ENCODE results near the gene DNAH11. TPM values are rescaled to one million over a fixed set of nuclear protein-coding genes. Genes with fewer than 3 reads are reported as not detected.
"Not testable (repeated sequence)": the region's sequence is repeated elsewhere in the genome, so short reads cannot be mapped to it uniquely, and the experiment has no call there.

Gene DNAH11
- total and polyA plus RNA-seq, 4 donors: 0.05 to 0.50 (median 0.11) TPM

GRCh38 chr7:21926448-21926847 is 383.6 kb downstream of the DNAH11 start:
- Histone ChIP-seq H3K9ac (ENCODE audit: low read depth in 1 of 2, low read length in 2 of 2) (no peak overlapping the region), H3K9me3 (ENCODE audit: control insufficient read depth in 4 of 4, low read length in 3 of 4) (no peaks in the 10 kb centered on the region), H3K36me3 (ENCODE audit: control insufficient read depth in 4 of 4, insufficient read depth in 3 of 4, low read depth in 1 of 4, low read length in 3 of 4) (no peaks in the 10 kb centered on the region), H3K4me1 (ENCODE audit: control insufficient read depth in 4 of 4, insufficient read depth in 4 of 4, low read length in 3 of 4) (no peaks in the 10 kb centered on the region), H3K27ac (ENCODE audit: low read depth in 1 of 2, low read length in 2 of 2) (no peak overlapping the region), H3K27me3 (ENCODE audit: control insufficient read depth in 4 of 4, insufficient read depth in 4 of 4, low read length in 3 of 4) (no peaks in the 10 kb centered on the region), H3K4me3 (ENCODE audit: low read depth in 1 of 3, low read length in 3 of 3) (no peak overlapping the region)
- DNase-seq (ENCODE audit: low spot score): no peak
- 76% methylated on average over 1 of the region's 1 CpG for WGBS
- TF ChIP-seq HNF4G (IDR thresholded peaks at IDR 0.05): no peak
- no peak for TF ChIP-seq FOXA1 (IDR thresholded peaks at IDR 0.05)
- TF ChIP-seq NR2F2 (IDR thresholded peaks at IDR 0.05): no peak
- no peak for TF ChIP-seq EGR1 (IDR thresholded peaks at IDR 0.05; ENCODE audit: low read depth in 2 of 2)
- TF ChIP-seq MAX (IDR thresholded peaks at IDR 0.05): no peak
- no peak for TF ChIP-seq HNF4A (conservative IDR thresholded peaks at IDR 0.05)
- TF ChIP-seq JUND (IDR thresholded peaks at IDR 0.05): no peak
- TF ChIP-seq TAF1 (conservative IDR thresholded peaks at IDR 0.05): no peak
- no peak for TF ChIP-seq ZBTB33 (IDR thresholded peaks at IDR 0.05)
- TF ChIP-seq RAD21 (IDR thresholded peaks at IDR 0.05): no peak
- TF ChIP-seq GABPA (IDR thresholded peaks at IDR 0.05 in 1 of 2, conservative IDR thresholded peaks at IDR 0.05 in 1 of 2): no peak
- no peak for TF ChIP-seq FOXA2 (IDR thresholded peaks at IDR 0.05)
- no peak for TF ChIP-seq RXRA (IDR thresholded peaks at IDR 0.05)
- no peak for TF ChIP-seq YY1 (IDR thresholded peaks at IDR 0.05)

GRCh38 chr7:21927693-21928092 is 384.9 kb downstream of the DNAH11 start:
- no peaks in the 10 kb centered on the region for H3K36me3 ChIP-seq (ENCODE audit: control insufficient read depth in 4 of 4, insufficient read depth in 3 of 4, low read depth in 1 of 4, low read length in 3 of 4)
- no peaks in the 10 kb centered on the region for H3K27me3 ChIP-seq (ENCODE audit: control insufficient read depth in 4 of 4, insufficient read depth in 4 of 4, low read length in 3 of 4)
- H3K4me3 ChIP-seq (ENCODE audit: low read depth in 1 of 3, low read length in 3 of 3): no peak overlapping the region
- TF ChIP-seq FOXA1 (IDR thresholded peaks at IDR 0.05) (no peak), HNF4G (IDR thresholded peaks at IDR 0.05) (no peak)
- WGBS: 90% methylated on average over 6 of the region's 6 CpGs
- no peaks in the 10 kb centered on the region for H3K4me1 ChIP-seq (ENCODE audit: control insufficient read depth in 4 of 4, insufficient read depth in 4 of 4, low read length in 3 of 4)
- H3K9me3 ChIP-seq (ENCODE audit: control insufficient read depth in 4 of 4, low read length in 3 of 4): no peaks in the 10 kb centered on the region
- no peak overlapping the region for H3K27ac ChIP-seq (ENCODE audit: low read depth in 1 of 2, low read length in 2 of 2)
- no peak overlapping the region for H3K9ac ChIP-seq (ENCODE audit: low read depth in 1 of 2, low read length in 2 of 2)
- no peak for DNase-seq (ENCODE audit: low spot score)

GRCh38 chr7:21933293-21933692 is 390.5 kb downstream of the DNAH11 start:
- DNase-seq (ENCODE audit: low spot score); H3K4me1 ChIP-seq (ENCODE audit: control insufficient read depth in 4 of 4, insufficient read depth in 4 of 4, low read length in 3 of 4); H3K27me3 ChIP-seq (ENCODE audit: control insufficient read depth in 4 of 4, insufficient read depth in 4 of 4, low read length in 3 of 4); H3K36me3 ChIP-seq (ENCODE audit: control insufficient read depth in 4 of 4, insufficient read depth in 3 of 4, low read depth in 1 of 4, low read length in 3 of 4); H3K9ac ChIP-seq (ENCODE audit: low read depth in 1 of 2, low read length in 2 of 2); H3K4me3 ChIP-seq (ENCODE audit: low read depth in 1 of 3, low read length in 3 of 3); H3K27ac ChIP-seq (ENCODE audit: low read depth in 1 of 2, low read length in 2 of 2); H3K9me3 ChIP-seq (ENCODE audit: control insufficient read depth in 4 of 4, low read length in 3 of 4): not testable (repeated sequence)
- 82% methylated on average over 3 of the region's 3 CpGs for WGBS

GRCh38 chr7:21934808-21935207 is 392.0 kb downstream of the DNAH11 start:
- Histone ChIP-seq H3K4me1 (ENCODE audit: control insufficient read depth in 4 of 4, insufficient read depth in 4 of 4, low read length in 3 of 4) (no peaks in the 10 kb centered on the region), H3K4me3 (ENCODE audit: low read depth in 1 of 3, low read length in 3 of 3) (no peak overlapping the region), H3K9me3 (ENCODE audit: control insufficient read depth in 4 of 4, low read length in 3 of 4) (no peaks in the 10 kb centered on the region), H3K27ac (ENCODE audit: low read depth in 1 of 2, low read length in 2 of 2) (no peak overlapping the region), H3K9ac (ENCODE audit: low read depth in 1 of 2, low read length in 2 of 2) (no peak overlapping the region), H3K36me3 (ENCODE audit: control insufficient read depth in 4 of 4, insufficient read depth in 3 of 4, low read depth in 1 of 4, low read length in 3 of 4) (no peaks in the 10 kb centered on the region), H3K27me3 (ENCODE audit: control insufficient read depth in 4 of 4, insufficient read depth in 4 of 4, low read length in 3 of 4) (no peaks in the 10 kb centered on the region)
- no peak for DNase-seq (ENCODE audit: low spot score)
- TF ChIP-seq HNF4G (IDR thresholded peaks at IDR 0.05) (no peak), RXRA (IDR thresholded peaks at IDR 0.05) (no peak), HNF4A (conservative IDR thresholded peaks at IDR 0.05) (no peak), FOXA2 (IDR thresholded peaks at IDR 0.05) (no peak), JUND (IDR thresholded peaks at IDR 0.05) (no peak), ZBTB33 (IDR thresholded peaks at IDR 0.05) (no peak), NR2F2 (IDR thresholded peaks at IDR 0.05) (no peak), FOXA1 (IDR thresholded peaks at IDR 0.05) (no peak), SP1 (IDR thresholded peaks at IDR 0.05) (no peak), REST (IDR thresholded peaks at IDR 0.05) (no peak), GABPA (IDR thresholded peaks at IDR 0.05 in 1 of 2, conservative IDR thresholded peaks at IDR 0.05 in 1 of 2) (no peak), RAD21 (IDR thresholded peaks at IDR 0.05) (no peak), EGR1 (IDR thresholded peaks at IDR 0.05; ENCODE audit: low read depth in 2 of 2) (no peak), MAX (IDR thresholded peaks at IDR 0.05) (no peak), YY1 (IDR thresholded peaks at IDR 0.05) (no peak)

Measured in liver (tissue), 9 donors.